Testis (tissue), 3 donors: Measurements from ENCODE around the gene VOPP1. TPM values are rescaled to one million over a fixed set of nuclear protein-coding genes. Genes with fewer than 3 reads are reported as not detected.

Experiments
- DNase-seq: peaks from one replicate; pipeline ENCODE4 v3.0.0-alpha.2; 2019
- H3K27ac ChIP-seq, 2 donors: fragments of 200-600 bp; sonication (generic); one replicate each; pipeline ENCODE4 v1.5.1; 2019
- H3K27me3 ChIP-seq: fragments of 200-600 bp; sonication (generic); one replicate; pipeline ENCODE4 v1.5.1; 2019
- H3K36me3 ChIP-seq: fragments of 200-600 bp; sonication (generic); one replicate; pipeline ENCODE4 v1.5.1; 2017; ENCODE audit warnings: low read depth; ENCODE audit errors: missing control alignments
- H3K4me1 ChIP-seq: fragments of 200-600 bp; sonication (generic); one replicate; pipeline ENCODE4 v1.5.1; 2019
- H3K4me3 ChIP-seq, 2 donors: fragments of 200-600 bp; sonication (generic); one replicate each; pipeline ENCODE4 v1.5.1; 2017 to 2019
- H3K9me3 ChIP-seq: fragments of 200-600 bp; sonication (generic); one replicate; pipeline ENCODE4 v1.5.1; 2017
- POLR2A ChIP-seq: fragments of 450-650 bp; IDR thresholded peaks from one replicate; pipeline ENCODE4 v1.6.1; 2017; ENCODE audit warnings: antibody characterized with exemption, mild to moderate bottlenecking, moderate library complexity
- WGBS, 2 donors: methylation state at CpG; one replicate each; pipeline ENCODE4 v1.1.5; 2018; 5-methylcytosine and 5-hydroxymethylcytosine counted together
- intact Hi-C: fragments of 100-400 bp; cut with DNase I; formaldehyde crosslinking; loops from one replicate; pipeline ENCODE4 v1.15.1; 2023; ENCODE audit warnings: low total_unique reads
- polyA plus RNA-seq: library from polyadenylated mRNA; stranded (reverse); fragments of 350-450 nt; fragmentation: Illumina TruSeq; extraction: RNeasy Lipid Tissue Mini Kit (QIAGEN cat#74804); gene quantifications from one replicate; pipeline ENCODE4 v1.2.3, GENCODE V29; 2014; ENCODE audit warnings: low read depth, low replicate concordance; ENCODE audit not compliant: insufficient read depth
- total RNA-seq, 2 donors: library from RNA; depleted of rRNA; stranded (reverse); fragments of >200 nt; gene quantifications; one replicate each; pipeline ENCODE4 v1.2.3, GENCODE V29; 2016
- TF ChIP-seq, protein P1 (sequence below), 3 experiments: fragments of 450-650 bp in 2 of 3; fragments of 200-600 bp in 1 of 3; sonication (generic) in 1 of 3; IDR thresholded peaks; one replicate each; pipeline ENCODE4 v1.5.1; 2016 to 2019; ENCODE audit warnings: antibody characterized with exemption in 3 of 3, mild to moderate bottlenecking in 2 of 3, moderate library complexity in 1 of 3

VOPP1 gene
- total and polyA plus RNA-seq, 3 donors from 2014 or later: 25.0 to 29.3 (median 26.6) TPM

- intact Hi-C loops: no loop called here
- H3K4me3 ChIP-seq: no peak overlapping the region
- 66 to 76% methylated on average over 13 of the region's 13 CpGs for WGBS, 2 donors
- H3K27me3 ChIP-seq: no peaks in the 10 kb centered on the region
- no peaks in the 10 kb centered on the region for H3K4me1 ChIP-seq
- no peak overlapping the region for H3K27ac ChIP-seq
- DNase-seq: no peak
- TF ChIP-seq POLR2A: no peak
- TF ChIP-seq, protein P1, sequence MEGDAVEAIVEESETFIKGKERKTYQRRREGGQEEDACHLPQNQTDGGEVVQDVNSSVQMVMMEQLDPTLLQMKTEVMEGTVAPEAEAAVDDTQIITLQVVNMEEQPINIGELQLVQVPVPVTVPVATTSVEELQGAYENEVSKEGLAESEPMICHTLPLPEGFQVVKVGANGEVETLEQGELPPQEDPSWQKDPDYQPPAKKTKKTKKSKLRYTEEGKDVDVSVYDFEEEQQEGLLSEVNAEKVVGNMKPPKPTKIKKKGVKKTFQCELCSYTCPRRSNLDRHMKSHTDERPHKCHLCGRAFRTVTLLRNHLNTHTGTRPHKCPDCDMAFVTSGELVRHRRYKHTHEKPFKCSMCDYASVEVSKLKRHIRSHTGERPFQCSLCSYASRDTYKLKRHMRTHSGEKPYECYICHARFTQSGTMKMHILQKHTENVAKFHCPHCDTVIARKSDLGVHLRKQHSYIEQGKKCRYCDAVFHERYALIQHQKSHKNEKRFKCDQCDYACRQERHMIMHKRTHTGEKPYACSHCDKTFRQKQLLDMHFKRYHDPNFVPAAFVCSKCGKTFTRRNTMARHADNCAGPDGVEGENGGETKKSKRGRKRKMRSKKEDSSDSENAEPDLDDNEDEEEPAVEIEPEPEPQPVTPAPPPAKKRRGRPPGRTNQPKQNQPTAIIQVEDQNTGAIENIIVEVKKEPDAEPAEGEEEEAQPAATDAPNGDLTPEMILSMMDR (IDR thresholded peaks at IDR 0.05): peak in 2 of 3 experiments; percentile 13 to 23
- H3K36me3 ChIP-seq: no peaks in the 10 kb centered on the region
- H3K9me3 ChIP-seq: no peaks in the 10 kb centered on the region
Observed at GRCh38 chr7:55432939-55433784, 139.1 kb downstream of the VOPP1 start.

- no peak overlapping the region for H3K4me3 ChIP-seq
- no peak for DNase-seq
- H3K27ac ChIP-seq: no peak overlapping the region
- no peak for TF ChIP-seq POLR2A
- TF ChIP-seq, protein P1 (IDR thresholded peaks at IDR 0.05): no peak
- 71 to 73% methylated on average over 3 of the region's 3 CpGs for WGBS, 2 donors
- intact Hi-C loops: no loop called here
- H3K9me3 ChIP-seq: no peaks in the 10 kb centered on the region
- no peaks in the 10 kb centered on the region for H3K36me3 ChIP-seq
- no peaks in the 10 kb centered on the region for H3K27me3 ChIP-seq
- no peaks in the 10 kb centered on the region for H3K4me1 ChIP-seq
Observed at GRCh38 chr7:55432506-55432905, 139.8 kb downstream of the VOPP1 start.

GRCh38 chr7:55431898-55432297 is 140.4 kb downstream of the VOPP1 start:
- intact Hi-C loops: no loop called here

DNA sequence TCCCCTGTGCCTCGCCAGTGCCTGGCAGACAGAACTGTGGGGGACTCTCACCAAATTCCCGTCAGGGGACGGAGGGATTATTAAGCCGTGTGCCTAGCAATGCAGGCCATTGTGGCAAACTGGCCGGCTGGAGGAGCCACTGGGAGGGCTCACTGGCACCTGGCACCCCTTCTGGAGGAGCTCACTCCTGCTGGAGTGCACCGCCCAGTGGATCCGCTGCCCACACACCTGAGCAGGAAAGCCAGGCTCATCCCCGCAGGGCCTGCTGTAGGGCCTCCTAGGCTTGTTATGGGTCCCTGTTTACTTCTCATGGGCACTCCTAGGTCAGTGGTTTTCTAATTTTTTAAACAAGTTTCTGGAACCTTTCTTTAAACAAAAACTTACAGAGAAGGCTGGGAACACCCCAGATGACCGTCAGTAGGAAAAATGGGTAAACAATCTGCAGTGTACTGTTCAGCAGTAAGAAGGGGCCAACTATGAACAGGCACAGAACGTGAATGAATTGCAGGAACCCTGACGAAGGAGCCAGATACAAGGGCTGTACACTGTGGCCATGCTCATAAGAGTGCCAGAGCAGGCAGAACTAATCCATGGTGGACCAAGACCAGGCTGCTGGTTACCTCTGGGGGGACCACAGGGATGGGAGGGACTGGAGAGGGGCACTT is 142.3 kb downstream of the VOPP1 start:
- no peak for DNase-seq
- Histone ChIP-seq H3K27me3 (no peaks in the 10 kb centered on the region), H3K27ac (no peak overlapping the region), H3K4me3 (no peak overlapping the region), H3K4me1 (no peaks in the 10 kb centered on the region), H3K9me3 (no peaks in the 10 kb centered on the region), H3K36me3 (no peaks in the 10 kb centered on the region)
- 74 to 86% methylated on average over 8 to 11 of the region's 11 CpGs for WGBS, 2 donors
- no peak for TF ChIP-seq POLR2A
- TF ChIP-seq, protein P1 (IDR thresholded peaks at IDR 0.05): no peak
- intact Hi-C loops: no loop called here

More at GRCh38 chr7:55431898-55432297, 140.4 kb downstream of the VOPP1 start:
- WGBS, 2 donors: 17 to 35% methylated on average over 2 of the region's 2 CpGs
- no peaks in the 10 kb centered on the region for H3K27me3 ChIP-seq
- H3K4me3 ChIP-seq: no peak overlapping the region
- no peak overlapping the region for H3K27ac ChIP-seq
- no peak for DNase-seq
- H3K9me3 ChIP-seq: no peaks in the 10 kb centered on the region
- H3K4me1 ChIP-seq: no peaks in the 10 kb centered on the region
- H3K36me3 ChIP-seq: no peaks in the 10 kb centered on the region
- no peak for TF ChIP-seq POLR2A
- TF ChIP-seq, protein P1 (IDR thresholded peaks at IDR 0.05): no peak
